ENCODE results near the gene VWA5B2. TPM values are rescaled to one million over a fixed set of nuclear protein-coding genes. Genes with fewer than 3 reads are reported as not detected.

Gene VWA5B2
- total RNA-seq, 1 experiment from 2014 or later = 2.7 TPM

DNA sequence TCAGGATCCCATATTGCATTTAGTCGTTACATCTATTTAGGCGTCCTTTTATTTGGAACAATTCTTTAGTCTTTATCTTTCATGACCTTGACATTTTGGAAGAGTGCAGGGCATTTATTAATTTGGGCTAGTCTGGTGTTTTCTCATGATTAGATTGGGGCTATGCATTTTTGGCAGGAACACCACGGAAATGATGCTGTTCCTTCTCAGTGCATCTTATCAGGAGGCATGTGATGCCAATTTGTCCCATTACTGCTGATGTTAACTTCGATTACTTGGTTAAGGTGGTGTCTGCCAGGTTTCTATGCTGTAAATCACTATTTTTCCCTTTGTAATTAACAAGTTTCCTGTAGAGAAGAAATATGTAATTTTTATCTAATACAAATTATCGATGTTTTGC lies 18.1 kb upstream of the VWA5B2 start:
- no peaks in the 10 kb centered on the region for H4K20me1 ChIP-seq (ENCODE audit: control insufficient read depth, insufficient read depth, insufficient read length)
- no peak overlapping the region for H3K56ac ChIP-seq (ENCODE audit: insufficient read length, low read depth, low read length)
- no peak for DNase-seq
- Mint-ChIP-seq H3K36me3 (ENCODE audit: insufficient read depth in 1 of 3, low read depth in 3 of 3) (no peaks in the 10 kb centered on the region), H3K27me3 (ENCODE audit: low read depth) (peaks cover 8% of the 10 kb centered on the region), H3K4me3 (no peak overlapping the region; a peak in 2 of 5 replicates), H3K27ac (no peak overlapping the region), H3K4me1 (no peaks in the 10 kb centered on the region), H3K9me3 (no peaks in the 10 kb centered on the region)
- H2BK12ac ChIP-seq (ENCODE audit: insufficient read length, low read depth, low read length) = no peak overlapping the region
- no peaks in the 10 kb centered on the region for H3K4me1 ChIP-seq (ENCODE audit: insufficient read depth, low read length)
- no peak overlapping the region for H2BK15ac ChIP-seq (ENCODE audit: low read depth, low read length)
- TF ChIP-seq, protein P1, sequence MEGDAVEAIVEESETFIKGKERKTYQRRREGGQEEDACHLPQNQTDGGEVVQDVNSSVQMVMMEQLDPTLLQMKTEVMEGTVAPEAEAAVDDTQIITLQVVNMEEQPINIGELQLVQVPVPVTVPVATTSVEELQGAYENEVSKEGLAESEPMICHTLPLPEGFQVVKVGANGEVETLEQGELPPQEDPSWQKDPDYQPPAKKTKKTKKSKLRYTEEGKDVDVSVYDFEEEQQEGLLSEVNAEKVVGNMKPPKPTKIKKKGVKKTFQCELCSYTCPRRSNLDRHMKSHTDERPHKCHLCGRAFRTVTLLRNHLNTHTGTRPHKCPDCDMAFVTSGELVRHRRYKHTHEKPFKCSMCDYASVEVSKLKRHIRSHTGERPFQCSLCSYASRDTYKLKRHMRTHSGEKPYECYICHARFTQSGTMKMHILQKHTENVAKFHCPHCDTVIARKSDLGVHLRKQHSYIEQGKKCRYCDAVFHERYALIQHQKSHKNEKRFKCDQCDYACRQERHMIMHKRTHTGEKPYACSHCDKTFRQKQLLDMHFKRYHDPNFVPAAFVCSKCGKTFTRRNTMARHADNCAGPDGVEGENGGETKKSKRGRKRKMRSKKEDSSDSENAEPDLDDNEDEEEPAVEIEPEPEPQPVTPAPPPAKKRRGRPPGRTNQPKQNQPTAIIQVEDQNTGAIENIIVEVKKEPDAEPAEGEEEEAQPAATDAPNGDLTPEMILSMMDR (conservative IDR thresholded peaks at IDR 0.05) = no peak
- H3T11ph ChIP-seq (ENCODE audit: low read length) = no peak overlapping the region
- no peak overlapping the region for H3K23ac ChIP-seq (ENCODE audit: insufficient read length, low read depth, low read length)
- no peak overlapping the region for H3K18ac ChIP-seq (ENCODE audit: insufficient read length, low read depth, low read length)
- no peak overlapping the region for H2AK5ac ChIP-seq (ENCODE audit: insufficient read length, low read length)
- no peak overlapping the region for H3K14ac ChIP-seq (ENCODE audit: insufficient read depth, low read length)
- no CpG with 5 or more reads among the region's 5 CpGs for WGBS (ENCODE audit: extremely low coverage, insufficient read length, low lambda C conversion rate)
- no peak overlapping the region for H3K4ac ChIP-seq (ENCODE audit: low read depth, low read length)
- H4K5ac ChIP-seq (ENCODE audit: insufficient read length, low read depth, low read length) = no peak overlapping the region
- H2BK120ac ChIP-seq (ENCODE audit: low read depth, low read length, poor library complexity, severe bottlenecking) = no peak overlapping the region
- H2BK5ac ChIP-seq (ENCODE audit: insufficient read length, low read length) = no peak overlapping the region
- no peak overlapping the region for H3K4me2 ChIP-seq (ENCODE audit: insufficient read depth, insufficient read length, low read length)
- H2AFZ ChIP-seq (ENCODE audit: low read length) = no peak overlapping the region
- no peaks in the 10 kb centered on the region for H3K27me3 ChIP-seq (ENCODE audit: insufficient read depth, low read length)
- H4K91ac ChIP-seq (ENCODE audit: insufficient read length, low read depth, low read length) = no peak overlapping the region
- no peak overlapping the region for H4K8ac ChIP-seq (replicated peaks; ENCODE audit: insufficient read length, low read depth, low read length)
- H3K27ac ChIP-seq (ENCODE audit: insufficient read length, low read depth, low read length) = no peak overlapping the region
- no peaks in the 10 kb centered on the region for H3K9me3 ChIP-seq (ENCODE audit: control insufficient read depth, low read depth, low read length)
- H3K79me1 ChIP-seq (ENCODE audit: insufficient read depth, low read depth, low read length, poor library complexity, severe bottlenecking) = no peaks in the 10 kb centered on the region
- no peaks in the 10 kb centered on the region for H3K79me2 ChIP-seq (ENCODE audit: insufficient read depth, low read length)
- H3K23me2 ChIP-seq (ENCODE audit: insufficient read length, low read depth, low read length, poor library complexity, severe bottlenecking) = no peaks in the 10 kb centered on the region
- H2BK20ac ChIP-seq (ENCODE audit: low read depth, low read length, poor library complexity, severe bottlenecking) = no peak overlapping the region
- H3K9ac ChIP-seq (ENCODE audit: extremely low read depth, insufficient read length, low read length) = no peak overlapping the region
